H1 (cell line): ENCODE measurements around the gene RSPH6A. TPM values are rescaled to one million over a fixed set of nuclear protein-coding genes. Genes with fewer than 3 reads are reported as not detected.

Source experiments
- CEBPB ChIP-seq: IDR thresholded peaks from 2 replicates; pipeline ENCODE4 v1.6.1; 2012; ENCODE audit warnings: low read depth, low read length
- CHD2 ChIP-seq: IDR thresholded peaks from 2 replicates; pipeline ENCODE4 v1.6.1; 2012; ENCODE audit warnings: low read length, improper control_type of control experiment
- CTBP2 ChIP-seq: IDR thresholded peaks from 2 replicates; pipeline ENCODE4 v1.7.0; 2011; ENCODE audit warnings: borderline replicate concordance, mild to moderate bottlenecking, moderate library complexity, mixed read lengths, low read length; ENCODE audit not compliant: insufficient read depth, insufficient read length
- KDM5A ChIP-seq: fragments of 200-600 bp; IDR thresholded peaks from 2 replicates; pipeline ENCODE4 v1.7.1; 2012; ENCODE audit warnings: mild to moderate bottlenecking, low read length, inconsistent platforms, mixed read lengths
- PHF8 ChIP-seq: fragments of 200-600 bp; sonication (generic); conservative IDR thresholded peaks from 2 replicates; pipeline ENCODE4 v1.7.1; 2012; ENCODE audit warnings: low read depth, mild to moderate bottlenecking, inconsistent platforms, low read length, moderate library complexity
- POLR2AphosphoS5 ChIP-seq: IDR thresholded peaks from 2 replicates; pipeline ENCODE4 v1.6.1; 2011; ENCODE audit warnings: low read depth, low read length
- RNF2 ChIP-seq: fragments of 200-900, 300-1000 bp; sonication (generic); IDR thresholded peaks from 2 replicates; pipeline ENCODE4 v1.7.1; 2016; ENCODE audit warnings: borderline replicate concordance, low read depth, mild to moderate bottlenecking, antibody characterized with exemption, low read length; ENCODE audit not compliant: poor library complexity, severe bottlenecking; ENCODE audit errors: missing control alignments
- SIRT6 ChIP-seq: IDR thresholded peaks from one replicate; pipeline ENCODE4 v1.7.1; 2012; ENCODE audit warnings: low read length, inconsistent platforms
- SP1 ChIP-seq: IDR thresholded peaks from 2 replicates; pipeline ENCODE4 v1.6.1; 2011; ENCODE audit warnings: low read depth, low read length
- SP2 ChIP-seq: IDR thresholded peaks from 2 replicates; pipeline ENCODE4 v1.6.1; 2012; ENCODE audit warnings: mild to moderate bottlenecking, low read length, inconsistent platforms
- polyA plus RNA-seq, 7 experiments: library from polyadenylated mRNA; depleted of rRNA in 3 of 7; stranded (reverse) in 5 of 7; unstranded in 2 of 7; fragments of >200 nt in 5 of 7; fragments of 200-250 nt in 2 of 7; gene quantifications; 1 replicate in 5 of 7; 2 replicates in 1 of 7; 4 replicates in 1 of 7; pipeline versions ENCODE4 v1.2.1 to v1.2.3, GENCODE V29; 2011 to 2013; ENCODE audit warnings: missing spikeins in 2 of 7, mixed read lengths in 2 of 7
- total RNA-seq: library from RNA; stranded (reverse); fragmentation: NEBNext Ultra II Directional; extraction: Animal tissue kit (Norgen Biotek cat#: 25700); gene quantifications from 2 replicates; pipeline ENCODE4 v1.2.1, GENCODE V29; 2021
- TF ChIP-seq, protein P1 (sequence below): fragments of 300-600 bp; sonication (generic); IDR thresholded peaks from 2 replicates; pipeline ENCODE4 v1.7.1; 2012; ENCODE audit warnings: low read length, moderate library complexity, mild to moderate bottlenecking, inconsistent platforms; ENCODE audit not compliant: insufficient replicate concordance

The RSPH6A gene
- total and polyA plus RNA-seq, 2 of the 8 experiments (the other 6 are each of a cell fraction or from before 2014, with no cell fraction given): 0.05 to 0.19 TPM

DNA sequence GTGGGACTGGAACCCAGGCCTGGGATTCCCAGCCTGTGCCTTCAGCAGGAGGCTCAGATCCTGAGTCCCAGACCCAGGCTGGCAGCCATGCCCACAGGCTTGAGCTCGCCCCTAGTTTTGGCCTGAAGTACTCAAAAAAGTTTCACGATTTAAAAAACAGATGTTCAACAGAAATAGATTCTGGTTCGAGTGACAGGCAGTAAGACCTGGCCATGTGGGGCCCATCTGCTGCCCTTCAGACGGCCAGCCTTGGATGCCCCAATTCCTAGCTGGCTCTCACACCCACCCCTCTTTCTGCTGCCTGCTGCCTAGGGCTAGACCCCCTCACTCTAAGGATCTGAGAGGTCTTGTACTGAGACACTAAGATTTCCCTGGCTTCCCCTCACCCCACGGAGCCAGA, 30.0 kb downstream of the RSPH6A start (continued):
- TF ChIP-seq, protein P1, sequence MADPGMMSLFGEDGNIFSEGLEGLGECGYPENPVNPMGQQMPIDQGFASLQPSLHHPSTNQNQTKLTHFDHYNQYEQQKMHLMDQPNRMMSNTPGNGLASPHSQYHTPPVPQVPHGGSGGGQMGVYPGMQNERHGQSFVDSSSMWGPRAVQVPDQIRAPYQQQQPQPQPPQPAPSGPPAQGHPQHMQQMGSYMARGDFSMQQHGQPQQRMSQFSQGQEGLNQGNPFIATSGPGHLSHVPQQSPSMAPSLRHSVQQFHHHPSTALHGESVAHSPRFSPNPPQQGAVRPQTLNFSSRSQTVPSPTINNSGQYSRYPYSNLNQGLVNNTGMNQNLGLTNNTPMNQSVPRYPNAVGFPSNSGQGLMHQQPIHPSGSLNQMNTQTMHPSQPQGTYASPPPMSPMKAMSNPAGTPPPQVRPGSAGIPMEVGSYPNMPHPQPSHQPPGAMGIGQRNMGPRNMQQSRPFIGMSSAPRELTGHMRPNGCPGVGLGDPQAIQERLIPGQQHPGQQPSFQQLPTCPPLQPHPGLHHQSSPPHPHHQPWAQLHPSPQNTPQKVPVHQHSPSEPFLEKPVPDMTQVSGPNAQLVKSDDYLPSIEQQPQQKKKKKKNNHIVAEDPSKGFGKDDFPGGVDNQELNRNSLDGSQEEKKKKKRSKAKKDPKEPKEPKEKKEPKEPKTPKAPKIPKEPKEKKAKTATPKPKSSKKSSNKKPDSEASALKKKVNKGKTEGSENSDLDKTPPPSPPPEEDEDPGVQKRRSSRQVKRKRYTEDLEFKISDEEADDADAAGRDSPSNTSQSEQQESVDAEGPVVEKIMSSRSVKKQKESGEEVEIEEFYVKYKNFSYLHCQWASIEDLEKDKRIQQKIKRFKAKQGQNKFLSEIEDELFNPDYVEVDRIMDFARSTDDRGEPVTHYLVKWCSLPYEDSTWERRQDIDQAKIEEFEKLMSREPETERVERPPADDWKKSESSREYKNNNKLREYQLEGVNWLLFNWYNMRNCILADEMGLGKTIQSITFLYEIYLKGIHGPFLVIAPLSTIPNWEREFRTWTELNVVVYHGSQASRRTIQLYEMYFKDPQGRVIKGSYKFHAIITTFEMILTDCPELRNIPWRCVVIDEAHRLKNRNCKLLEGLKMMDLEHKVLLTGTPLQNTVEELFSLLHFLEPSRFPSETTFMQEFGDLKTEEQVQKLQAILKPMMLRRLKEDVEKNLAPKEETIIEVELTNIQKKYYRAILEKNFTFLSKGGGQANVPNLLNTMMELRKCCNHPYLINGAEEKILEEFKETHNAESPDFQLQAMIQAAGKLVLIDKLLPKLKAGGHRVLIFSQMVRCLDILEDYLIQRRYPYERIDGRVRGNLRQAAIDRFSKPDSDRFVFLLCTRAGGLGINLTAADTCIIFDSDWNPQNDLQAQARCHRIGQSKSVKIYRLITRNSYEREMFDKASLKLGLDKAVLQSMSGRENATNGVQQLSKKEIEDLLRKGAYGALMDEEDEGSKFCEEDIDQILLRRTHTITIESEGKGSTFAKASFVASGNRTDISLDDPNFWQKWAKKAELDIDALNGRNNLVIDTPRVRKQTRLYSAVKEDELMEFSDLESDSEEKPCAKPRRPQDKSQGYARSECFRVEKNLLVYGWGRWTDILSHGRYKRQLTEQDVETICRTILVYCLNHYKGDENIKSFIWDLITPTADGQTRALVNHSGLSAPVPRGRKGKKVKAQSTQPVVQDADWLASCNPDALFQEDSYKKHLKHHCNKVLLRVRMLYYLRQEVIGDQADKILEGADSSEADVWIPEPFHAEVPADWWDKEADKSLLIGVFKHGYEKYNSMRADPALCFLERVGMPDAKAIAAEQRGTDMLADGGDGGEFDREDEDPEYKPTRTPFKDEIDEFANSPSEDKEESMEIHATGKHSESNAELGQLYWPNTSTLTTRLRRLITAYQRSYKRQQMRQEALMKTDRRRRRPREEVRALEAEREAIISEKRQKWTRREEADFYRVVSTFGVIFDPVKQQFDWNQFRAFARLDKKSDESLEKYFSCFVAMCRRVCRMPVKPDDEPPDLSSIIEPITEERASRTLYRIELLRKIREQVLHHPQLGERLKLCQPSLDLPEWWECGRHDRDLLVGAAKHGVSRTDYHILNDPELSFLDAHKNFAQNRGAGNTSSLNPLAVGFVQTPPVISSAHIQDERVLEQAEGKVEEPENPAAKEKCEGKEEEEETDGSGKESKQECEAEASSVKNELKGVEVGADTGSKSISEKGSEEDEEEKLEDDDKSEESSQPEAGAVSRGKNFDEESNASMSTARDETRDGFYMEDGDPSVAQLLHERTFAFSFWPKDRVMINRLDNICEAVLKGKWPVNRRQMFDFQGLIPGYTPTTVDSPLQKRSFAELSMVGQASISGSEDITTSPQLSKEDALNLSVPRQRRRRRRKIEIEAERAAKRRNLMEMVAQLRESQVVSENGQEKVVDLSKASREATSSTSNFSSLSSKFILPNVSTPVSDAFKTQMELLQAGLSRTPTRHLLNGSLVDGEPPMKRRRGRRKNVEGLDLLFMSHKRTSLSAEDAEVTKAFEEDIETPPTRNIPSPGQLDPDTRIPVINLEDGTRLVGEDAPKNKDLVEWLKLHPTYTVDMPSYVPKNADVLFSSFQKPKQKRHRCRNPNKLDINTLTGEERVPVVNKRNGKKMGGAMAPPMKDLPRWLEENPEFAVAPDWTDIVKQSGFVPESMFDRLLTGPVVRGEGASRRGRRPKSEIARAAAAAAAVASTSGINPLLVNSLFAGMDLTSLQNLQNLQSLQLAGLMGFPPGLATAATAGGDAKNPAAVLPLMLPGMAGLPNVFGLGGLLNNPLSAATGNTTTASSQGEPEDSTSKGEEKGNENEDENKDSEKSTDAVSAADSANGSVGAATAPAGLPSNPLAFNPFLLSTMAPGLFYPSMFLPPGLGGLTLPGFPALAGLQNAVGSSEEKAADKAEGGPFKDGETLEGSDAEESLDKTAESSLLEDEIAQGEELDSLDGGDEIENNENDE: no peak
- TF ChIP-seq SP2 (no peak), SIRT6 (no peak), PHF8 (no peak), SP1 (no peak), RNF2 (no peak), CEBPB (no peak), POLR2AphosphoS5 (no peak), CHD2 (no peak), KDM5A (no peak), CTBP2 (no peak)
